OCI-LY1 (cell line): ENCODE measurements around the gene AKAP8.

ENCODE experiments used
- CTCF ChIP-seq: fragments of 200-600 bp; sonication (generic), shearing (Covaris generic); IDR thresholded peaks from 2 replicates; pipeline ENCODE4 v1.5.1; 2017; ENCODE audit warnings: mild to moderate bottlenecking, antibody characterized with exemption, low read length, moderate library complexity, mixed read lengths
- EZH2 ChIP-seq: fragments of 200-600 bp; sonication (generic), shearing (Covaris generic); IDR thresholded peaks from 2 replicates; pipeline ENCODE4 v1.8.0; 2017; ENCODE audit warnings: borderline replicate concordance, mixed run types, mild to moderate bottlenecking, antibody characterized with exemption, low read length, moderate library complexity, mixed read lengths

DNA sequence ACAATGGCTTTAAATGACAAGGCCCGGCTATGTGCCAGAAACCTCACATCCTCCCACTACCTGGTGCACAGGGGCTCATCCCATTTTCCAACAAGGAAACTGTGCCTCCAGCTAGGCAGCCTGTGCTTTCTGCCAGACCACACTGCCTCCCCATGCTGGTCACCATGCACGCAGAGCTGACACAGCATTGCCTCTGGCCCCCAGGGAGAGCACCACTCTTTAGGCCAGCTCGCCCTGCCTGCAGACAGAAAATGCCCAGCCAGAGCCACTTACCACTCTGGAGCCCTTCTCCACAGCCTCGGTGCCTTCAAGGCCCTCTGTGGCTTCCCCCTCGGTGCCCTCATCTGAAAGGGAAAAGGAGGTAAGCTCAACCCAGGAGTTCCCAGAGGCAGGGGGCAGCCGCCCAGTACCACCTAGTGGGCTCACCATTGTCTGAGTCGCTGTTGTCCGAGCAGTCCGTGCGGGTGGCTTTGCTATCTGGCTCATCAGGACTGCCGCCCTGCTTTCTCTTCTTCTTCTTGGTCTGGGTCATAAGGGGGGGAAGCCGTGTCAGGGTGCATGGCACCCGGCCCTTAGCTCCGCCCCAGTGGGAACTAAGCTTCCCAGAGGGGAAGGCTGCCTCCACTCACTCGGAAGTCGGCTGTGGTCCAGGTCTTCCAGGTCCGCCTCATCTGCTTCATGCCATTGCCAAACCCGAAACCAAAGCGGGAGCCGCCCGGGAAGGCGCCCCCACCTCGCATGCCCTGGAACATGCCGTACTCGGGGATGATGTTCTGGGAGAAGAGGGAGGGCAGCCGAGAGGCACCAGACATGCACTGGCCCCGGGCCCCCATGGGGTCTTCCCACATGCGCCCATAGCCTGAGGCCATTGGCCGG is 21.2 kb upstream of the AKAP8 start:
- no peak for TF ChIP-seq EZH2
- no peak for TF ChIP-seq CTCF
